GM23248 (cell line): ENCODE data around the gene TENM3.

ENCODE experiments used
- EZH2 ChIP-seq: fragments of 200-600 bp; sonication (generic); IDR thresholded peaks from 2 replicates; pipeline ENCODE4 v1.6.1; 2018; ENCODE audit warnings: antibody characterized with exemption, mild to moderate bottlenecking; ENCODE audit not compliant: insufficient read depth, poor library complexity, severe bottlenecking
- EZH2phosphoT487 ChIP-seq: fragments of 200-600 bp; sonication (generic); IDR thresholded peaks from 2 replicates; pipeline ENCODE4 v1.6.1; 2018; ENCODE audit warnings: antibody characterized with exemption, moderate library complexity, mild to moderate bottlenecking, low read depth; ENCODE audit not compliant: insufficient read depth

DNA sequence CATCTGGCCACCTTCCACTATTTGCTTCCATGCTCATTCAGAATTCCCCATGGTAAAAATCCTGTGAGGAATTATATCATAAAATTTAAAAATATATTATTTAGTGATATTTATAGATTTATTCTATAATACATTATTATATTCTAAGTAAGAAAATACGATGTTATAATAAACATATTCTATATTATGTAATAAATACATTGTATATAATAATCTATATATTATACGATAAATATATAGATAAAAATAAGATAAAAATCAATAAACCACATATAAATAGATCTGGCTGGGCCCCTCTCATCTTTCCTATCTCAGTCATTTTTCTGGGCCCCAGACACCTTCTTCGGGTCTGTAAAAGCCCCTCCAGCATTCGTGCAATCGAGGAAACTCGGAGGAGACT, 605.5 kb downstream of the TENM3 start:
- no peak for TF ChIP-seq EZH2
- no peak for TF ChIP-seq EZH2phosphoT487
